ENCODE data around the gene SERPINB5. TPM values are rescaled to one million over a fixed set of nuclear protein-coding genes. Genes with fewer than 3 reads are reported as not detected.

The SERPINB5 gene
- total RNA-seq, 1 donor from 2014 or later: not detected

Other genes with a start within 250 kb of the SERPINB5 start
- 9.0 TPM for gene BCL2, start 157.2 kb upstream of the SERPINB5 start, total RNA-seq
- gene KDSR, start 109.8 kb upstream of the SERPINB5 start, total RNA-seq: 29.2 TPM
- gene VPS4B, start 54.5 kb upstream of the SERPINB5 start, total RNA-seq: 15.9 TPM
- not detected for gene SERPINB12, start 65.4 kb downstream of the SERPINB5 start, total RNA-seq
- gene SERPINB13, start 110.4 kb downstream of the SERPINB5 start, total RNA-seq: not detected
- not detected for gene SERPINB4, start 167.3 kb downstream of the SERPINB5 start, total RNA-seq
- gene SERPINB3, start 184.9 kb downstream of the SERPINB5 start, total RNA-seq: not detected
- not detected for gene SERPINB11, start 226.0 kb downstream of the SERPINB5 start, total RNA-seq

Measured in Right ventricle myocardium superior (tissue), 1 donor.